PC-9 (cell line): ENCODE results near the gene GMCL2.

Experiments
- CTCF ChIP-seq: fragments of 200-600 bp; sonication (generic); conservative IDR thresholded peaks from 2 replicates; pipeline ENCODE4 v1.6.1; 2017; ENCODE audit warnings: mixed run types, antibody characterized with exemption, mild to moderate bottlenecking, moderate library complexity
- EZH2 ChIP-seq: fragments of 200-600 bp; sonication (generic); IDR thresholded peaks from 2 replicates; pipeline ENCODE4 v1.8.0; 2017; ENCODE audit warnings: antibody characterized with exemption, low read depth

GRCh38 chr5:178218827-178219226 lies 31.7 kb upstream of the GMCL2 start:
- TF ChIP-seq EZH2 (no peak), CTCF (no peak)
